Measurements from ENCODE around the gene PPP1R10. TPM values are rescaled to one million over a fixed set of nuclear protein-coding genes. Genes with fewer than 3 reads are reported as not detected.
A peak's percentile ranks its signal among the peaks of the same experiment; 100 is the strongest.

Gene PPP1R10
- total RNA-seq, 1 experiment from 2014 or later = 123 TPM

GRCh38 chr6:30618270-30618797 lies 1.3 kb upstream of the PPP1R10 start:
- peak overlapping the region; percentile 53 for H3K4me2 ChIP-seq (ENCODE audit: insufficient read depth, insufficient read length, low read length)

More at GRCh38 chr6:30618270-30618797, 1.3 kb upstream of the PPP1R10 start:
- H4K20me1 ChIP-seq (ENCODE audit: control insufficient read depth, insufficient read depth, insufficient read length) = no peaks in the 10 kb centered on the region
- Mint-ChIP-seq H3K9me3 (peaks cover 8 to 12% of the 10 kb centered on the region in 2 experiments; a peak in 3 of 5 replicates), H3K4me3 (peak overlapping the region; percentile 92 to 97), H3K27ac (peak overlapping the region in 2 of 3 experiments; percentile 90 to 100; a peak in 5 of 7 replicates), H3K36me3 (ENCODE audit: insufficient read depth in 1 of 3, low read depth in 3 of 3) (peaks cover 38 to 66% (median 56%) of the 10 kb centered on the region in 3 experiments), H3K27me3 (ENCODE audit: low read depth) (no peaks in the 10 kb centered on the region; the same call in 1 of the 2 replicates), H3K4me1 (peaks cover 22 to 23% of the 10 kb centered on the region in 2 experiments)
- no peak overlapping the region for H4K91ac ChIP-seq (ENCODE audit: insufficient read length, low read depth, low read length)
- no peak overlapping the region for H2AK5ac ChIP-seq (ENCODE audit: insufficient read length, low read length)
- no peak overlapping the region for H3K4ac ChIP-seq (ENCODE audit: low read depth, low read length)
- H3K14ac ChIP-seq (ENCODE audit: insufficient read depth, low read length) = no peak overlapping the region
- no peaks in the 10 kb centered on the region for H3K27me3 ChIP-seq (ENCODE audit: insufficient read depth, low read length)
- peaks cover 2% of the 10 kb centered on the region; the same call in 1 of the 2 replicates for H3K79me2 ChIP-seq (ENCODE audit: insufficient read depth, low read length)
- no peak overlapping the region for H3K56ac ChIP-seq (ENCODE audit: insufficient read length, low read depth, low read length)
- H3K23me2 ChIP-seq (ENCODE audit: insufficient read length, low read depth, low read length, poor library complexity, severe bottlenecking) = peaks cover 21% of the 10 kb centered on the region
- no peak overlapping the region for H4K8ac ChIP-seq (replicated peaks; ENCODE audit: insufficient read length, low read depth, low read length)
- no peak for DNase-seq
- no peak overlapping the region for H3K18ac ChIP-seq (ENCODE audit: insufficient read length, low read depth, low read length)
- peak overlapping the region; percentile 72 for H3K9ac ChIP-seq (ENCODE audit: extremely low read depth, insufficient read length, low read length)
- no peak overlapping the region for H4K5ac ChIP-seq (ENCODE audit: insufficient read length, low read depth, low read length)
- no peak overlapping the region for H2BK5ac ChIP-seq (ENCODE audit: insufficient read length, low read length)
- H3K9me3 ChIP-seq (ENCODE audit: control insufficient read depth, low read depth, low read length) = no peaks in the 10 kb centered on the region
- H3T11ph ChIP-seq (ENCODE audit: low read length) = no peak overlapping the region
- H3K79me1 ChIP-seq (ENCODE audit: insufficient read depth, low read depth, low read length, poor library complexity, severe bottlenecking) = peaks cover 4% of the 10 kb centered on the region
- no peak overlapping the region for H2AFZ ChIP-seq (ENCODE audit: low read length)
- H2BK15ac ChIP-seq (ENCODE audit: low read depth, low read length) = no peak overlapping the region
- H3K23ac ChIP-seq (ENCODE audit: insufficient read length, low read depth, low read length) = no peak overlapping the region
- H3K4me1 ChIP-seq (ENCODE audit: insufficient read depth, low read length) = peaks cover 4% of the 10 kb centered on the region; the same call in 1 of the 2 replicates
- no peak overlapping the region for H2BK120ac ChIP-seq (ENCODE audit: low read depth, low read length, poor library complexity, severe bottlenecking)
- H2BK20ac ChIP-seq (ENCODE audit: low read depth, low read length, poor library complexity, severe bottlenecking) = no peak overlapping the region
- no peak overlapping the region for H3K27ac ChIP-seq (ENCODE audit: insufficient read length, low read depth, low read length)
- H2BK12ac ChIP-seq (ENCODE audit: insufficient read length, low read depth, low read length) = no peak overlapping the region
- no CpG with 5 or more reads among the region's 8 CpGs for WGBS (ENCODE audit: extremely low coverage, insufficient read length, low lambda C conversion rate)
- TF ChIP-seq CTCF (conservative IDR thresholded peaks at IDR 0.05) = no peak

All from H9 (cell line).